ENCODE data around the gene EXOSC1.
"Not testable (repeated sequence)": the region's sequence is repeated elsewhere in the genome, so short reads cannot be mapped to it uniquely, and the experiment has no call there.

EXOSC1 gene

GRCh38 chr10:97407211-97407951 lies 38.4 kb downstream of the EXOSC1 start:
- no peak for FAIRE-seq

- FAIRE-seq: not testable (repeated sequence)
Observed at GRCh38 chr10:97406483-97406882, 39.3 kb downstream of the EXOSC1 start.

- FAIRE-seq: no peak
Observed at GRCh38 chr10:97406064-97406463, 39.7 kb downstream of the EXOSC1 start.

GRCh38 chr10:97404044-97404443 lies 41.8 kb downstream of the EXOSC1 start:
- FAIRE-seq: no peak

- FAIRE-seq: no peak
Observed at GRCh38 chr10:97401455-97401919, 44.3 kb downstream of the EXOSC1 start.

- FAIRE-seq: peak; percentile 99
Observed at GRCh38 chr10:97400665-97401454, 44.9 kb downstream of the EXOSC1 start, which contains the start of gene RRP12. Gene RRP12 (minus strand): TSS chr10:97401340. CDS start chr10:97401231, 109 bp downstream.

GRCh38 chr10:97399843-97400545 lies 45.8 kb downstream of the EXOSC1 start:
- FAIRE-seq: no peak

- FAIRE-seq: no peak
Observed at GRCh38 chr10:97396056-97396455, 49.8 kb downstream of the EXOSC1 start.

GRCh38 chr10:97393034-97393573 lies 52.7 kb downstream of the EXOSC1 start:
- FAIRE-seq: no peak

GRCh38 chr10:97390091-97390490 lies 55.7 kb downstream of the EXOSC1 start:
- FAIRE-seq: no peak

GRCh38 chr10:97388152-97388551 lies 57.7 kb downstream of the EXOSC1 start:
- no peak for FAIRE-seq
